Measurements from ENCODE around the gene DOC2A.
"Not testable (repeated sequence)": the region's sequence is repeated elsewhere in the genome, so short reads cannot be mapped to it uniquely, and the experiment has no call there.

Gene DOC2A

DNA sequence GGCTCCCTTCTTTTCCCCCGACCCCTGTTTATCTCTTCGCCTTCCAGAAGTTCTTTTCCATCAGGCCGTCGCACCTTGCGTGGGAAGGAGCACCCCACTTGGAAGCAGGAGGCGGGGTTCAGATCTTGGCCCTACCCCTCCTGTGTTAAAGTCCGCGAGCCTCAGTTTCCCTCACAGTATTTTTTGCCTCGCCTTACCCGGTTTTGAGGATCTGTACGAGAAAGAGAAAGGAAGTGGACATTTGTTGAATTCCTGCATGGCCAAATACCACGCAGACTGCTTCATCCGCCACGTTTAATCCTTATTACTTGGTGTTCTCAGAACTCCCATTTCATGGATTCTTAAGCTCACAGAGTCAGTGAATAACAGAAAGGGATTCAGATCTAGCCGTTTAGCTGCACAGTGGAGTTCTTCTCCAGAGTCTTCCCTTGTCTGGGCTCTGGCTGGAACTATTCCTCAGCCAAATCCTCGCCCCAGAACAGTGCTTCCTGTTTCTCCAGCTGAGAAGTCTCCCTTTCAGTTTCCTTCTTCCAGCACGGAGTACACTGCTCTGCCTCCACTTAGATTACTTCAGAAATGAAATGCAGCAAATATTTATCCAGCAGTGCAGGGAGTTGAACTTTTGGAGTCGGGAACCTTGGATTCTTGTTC is 48.4 kb downstream of the DOC2A start:
- H3K4me3 ChIP-seq (ENCODE audit: low read depth, low read length), result peak overlapping the region; percentile 82
- DNase-seq (ENCODE audit: low read depth), result no peak
- TF ChIP-seq, protein P1, sequence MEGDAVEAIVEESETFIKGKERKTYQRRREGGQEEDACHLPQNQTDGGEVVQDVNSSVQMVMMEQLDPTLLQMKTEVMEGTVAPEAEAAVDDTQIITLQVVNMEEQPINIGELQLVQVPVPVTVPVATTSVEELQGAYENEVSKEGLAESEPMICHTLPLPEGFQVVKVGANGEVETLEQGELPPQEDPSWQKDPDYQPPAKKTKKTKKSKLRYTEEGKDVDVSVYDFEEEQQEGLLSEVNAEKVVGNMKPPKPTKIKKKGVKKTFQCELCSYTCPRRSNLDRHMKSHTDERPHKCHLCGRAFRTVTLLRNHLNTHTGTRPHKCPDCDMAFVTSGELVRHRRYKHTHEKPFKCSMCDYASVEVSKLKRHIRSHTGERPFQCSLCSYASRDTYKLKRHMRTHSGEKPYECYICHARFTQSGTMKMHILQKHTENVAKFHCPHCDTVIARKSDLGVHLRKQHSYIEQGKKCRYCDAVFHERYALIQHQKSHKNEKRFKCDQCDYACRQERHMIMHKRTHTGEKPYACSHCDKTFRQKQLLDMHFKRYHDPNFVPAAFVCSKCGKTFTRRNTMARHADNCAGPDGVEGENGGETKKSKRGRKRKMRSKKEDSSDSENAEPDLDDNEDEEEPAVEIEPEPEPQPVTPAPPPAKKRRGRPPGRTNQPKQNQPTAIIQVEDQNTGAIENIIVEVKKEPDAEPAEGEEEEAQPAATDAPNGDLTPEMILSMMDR (IDR thresholded peaks at IDR 0.05; ENCODE audit: insufficient read depth, low read depth, low read length, missing control alignments), result no peak

DNA sequence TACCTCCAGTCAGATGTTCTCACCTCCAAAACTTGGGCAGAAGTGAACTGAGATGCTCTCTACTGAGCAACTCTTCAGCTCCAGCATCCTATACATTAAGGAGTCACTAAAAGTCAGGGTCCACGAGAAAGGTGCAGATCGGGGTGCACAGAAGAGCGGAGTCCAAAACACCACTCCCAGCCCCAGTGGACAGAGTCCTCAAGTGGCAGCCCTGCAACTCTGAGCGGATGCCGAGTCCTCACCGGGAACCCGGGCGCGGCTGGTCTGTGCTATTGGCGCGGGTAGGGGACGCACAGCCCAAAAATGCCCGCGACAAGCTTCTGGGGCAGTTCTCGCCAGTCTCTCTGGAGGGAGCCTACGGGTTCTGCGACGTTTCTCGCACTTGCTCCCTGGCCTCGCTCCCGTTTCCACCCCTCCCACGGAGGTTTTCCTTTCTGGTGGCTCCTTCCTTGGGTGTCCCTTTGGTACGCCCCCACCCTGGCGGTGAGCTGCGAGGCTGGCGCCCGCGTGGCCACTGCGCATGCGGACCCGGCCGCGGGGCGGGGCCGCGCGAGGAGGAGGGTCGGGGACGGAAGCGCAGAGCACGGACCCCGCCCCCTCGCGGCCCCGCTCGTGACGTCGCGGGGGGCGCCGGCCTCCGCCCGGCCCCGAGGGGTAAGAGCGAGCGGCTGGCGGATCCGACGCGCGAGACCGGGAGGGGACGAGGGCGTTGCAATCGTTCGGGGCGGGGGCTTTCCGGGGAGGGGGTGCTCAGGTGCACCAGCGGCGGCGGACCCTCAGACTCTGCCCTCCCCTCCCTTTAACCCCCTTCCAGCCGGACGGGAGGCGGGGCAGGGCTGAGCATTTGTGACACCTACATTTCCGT is 49.1 kb downstream of the DOC2A start, which contains the start of gene TMEM219:
TMEM219 (plus strand) TSS at position 601 of the 865 bp plus-strand sequence. CDS start 1,065 bp downstream, outside the sequence.
- DNase-seq (ENCODE audit: low read depth), result peak; percentile 93
- TF ChIP-seq, protein P1 (IDR thresholded peaks at IDR 0.05; ENCODE audit: insufficient read depth, low read depth, low read length, missing control alignments), result peak; percentile 32
- H3K4me3 ChIP-seq (ENCODE audit: low read depth, low read length), result peak within 1 kb of the TSS; percentile 82

DNA sequence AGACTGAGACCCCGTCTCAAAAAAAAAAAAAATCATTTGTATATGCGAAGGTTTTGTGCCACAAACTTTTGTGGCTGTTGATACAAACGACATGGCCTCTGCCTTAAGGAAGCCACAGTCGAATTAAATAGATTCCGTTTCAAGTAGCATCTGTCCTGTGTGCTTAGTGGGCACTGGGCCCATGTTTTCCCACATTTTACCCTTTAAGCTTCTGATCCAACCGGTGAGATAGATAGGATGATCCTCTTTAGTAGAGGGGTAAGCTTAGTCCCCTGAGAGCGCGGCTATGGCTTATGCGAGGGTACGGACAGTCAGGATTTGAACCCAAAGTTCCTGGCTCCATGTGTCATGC is 49.7 kb downstream of the DOC2A start:
- DNase-seq (ENCODE audit: low read depth), result no peak
- peak overlapping the region; percentile 68 for H3K4me3 ChIP-seq (ENCODE audit: low read depth, low read length)
- TF ChIP-seq, protein P1 (IDR thresholded peaks at IDR 0.05; ENCODE audit: insufficient read depth, low read depth, low read length, missing control alignments), result no peak

DNA sequence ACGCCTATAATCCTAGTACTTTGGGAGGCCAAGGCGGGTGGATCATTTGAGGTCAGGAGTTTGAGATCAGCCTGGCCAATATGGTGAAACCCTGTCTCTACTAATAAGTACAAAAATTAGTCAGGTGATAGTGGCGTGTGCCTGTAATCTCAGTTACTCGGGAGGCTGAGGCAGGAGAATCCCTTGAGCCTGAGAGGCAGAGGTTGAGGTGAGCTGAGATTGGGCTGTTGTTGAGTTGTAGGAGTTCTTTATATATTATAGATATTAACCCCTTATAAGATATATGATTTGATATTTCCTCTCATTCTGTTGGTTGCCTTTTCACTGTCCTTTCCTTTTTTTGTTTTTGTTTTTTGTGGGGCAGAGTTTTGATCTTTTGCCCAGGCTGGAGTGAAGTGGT is 51.0 kb downstream of the DOC2A start:
- not testable (repeated sequence) for DNase-seq (ENCODE audit: low read depth); H3K4me3 ChIP-seq (ENCODE audit: low read depth, low read length)

DNA sequence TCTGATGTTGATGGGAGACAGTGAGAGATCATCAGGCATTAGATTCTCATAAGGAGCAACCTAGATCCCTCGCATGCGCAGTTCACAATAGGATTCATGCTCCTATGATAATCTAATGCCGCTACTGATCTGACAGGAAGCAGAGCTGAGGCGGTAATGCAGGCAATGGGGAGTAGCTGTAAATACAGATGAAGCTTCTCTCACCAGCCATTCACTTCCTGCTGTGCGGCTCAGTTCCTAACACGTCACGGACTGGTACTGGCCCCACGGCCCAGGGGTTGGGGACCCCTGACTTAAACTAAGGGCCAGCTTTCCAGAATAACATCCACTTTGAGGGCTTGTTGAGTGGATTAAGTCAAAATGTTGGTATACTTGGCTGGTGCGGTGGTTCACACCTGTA is 51.5 kb downstream of the DOC2A start:
- no peak for DNase-seq (ENCODE audit: low read depth)
- TF ChIP-seq, protein P1 (IDR thresholded peaks at IDR 0.05; ENCODE audit: insufficient read depth, low read depth, low read length, missing control alignments), result no peak
- H3K4me3 ChIP-seq (ENCODE audit: low read depth, low read length), result no peak overlapping the region

DNA sequence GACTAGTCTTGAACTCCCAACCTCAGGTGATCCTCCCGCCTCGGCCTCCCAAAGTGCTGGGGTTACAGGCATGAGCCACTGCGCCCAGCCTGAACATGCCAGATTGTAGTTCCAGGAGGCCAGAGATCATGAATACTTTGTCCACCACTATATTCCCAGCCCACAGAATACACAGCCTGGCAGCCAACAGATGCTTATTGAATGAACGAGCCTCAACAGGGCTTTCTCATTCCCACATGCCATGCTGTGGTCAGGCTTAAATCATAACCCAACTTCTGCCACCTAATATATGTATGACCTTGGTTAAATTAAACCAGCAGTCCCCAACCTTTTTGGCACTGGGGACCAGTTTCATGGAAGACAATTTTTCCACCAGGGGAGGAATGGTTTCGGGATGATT is 52.1 kb downstream of the DOC2A start:
- H3K4me3 ChIP-seq (ENCODE audit: low read depth, low read length), result no peak overlapping the region
- TF ChIP-seq, protein P1 (IDR thresholded peaks at IDR 0.05; ENCODE audit: insufficient read depth, low read depth, low read length, missing control alignments), result no peak
- DNase-seq (ENCODE audit: low read depth), result no peak
